HuH-7.5 (cell line): Measurements from ENCODE around the gene COPS7B.

Experiments
- DNase-seq: peaks from one replicate; pipeline ENCODE4 v3.0.0; 2011; ENCODE audit warnings: low spot score

Gene COPS7B

DNA sequence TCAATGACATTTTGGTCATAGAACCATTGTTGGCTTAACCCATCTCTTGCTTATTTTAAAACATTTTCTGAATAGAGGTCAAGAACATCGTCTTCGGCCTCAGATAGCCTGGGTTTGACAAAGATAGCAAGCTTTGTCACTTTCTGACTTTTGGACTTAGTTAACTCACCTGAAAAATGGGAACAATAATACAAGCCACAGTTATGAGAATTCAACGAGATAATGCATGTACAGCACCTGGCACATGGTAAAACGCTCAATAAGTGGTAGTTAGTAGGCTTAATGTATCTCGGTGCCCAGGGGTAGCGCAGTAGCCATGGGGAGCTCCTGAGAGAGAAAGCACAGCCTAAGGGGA is 446 bp upstream of the COPS7B start:
- DNase-seq, result no peak

DNA sequence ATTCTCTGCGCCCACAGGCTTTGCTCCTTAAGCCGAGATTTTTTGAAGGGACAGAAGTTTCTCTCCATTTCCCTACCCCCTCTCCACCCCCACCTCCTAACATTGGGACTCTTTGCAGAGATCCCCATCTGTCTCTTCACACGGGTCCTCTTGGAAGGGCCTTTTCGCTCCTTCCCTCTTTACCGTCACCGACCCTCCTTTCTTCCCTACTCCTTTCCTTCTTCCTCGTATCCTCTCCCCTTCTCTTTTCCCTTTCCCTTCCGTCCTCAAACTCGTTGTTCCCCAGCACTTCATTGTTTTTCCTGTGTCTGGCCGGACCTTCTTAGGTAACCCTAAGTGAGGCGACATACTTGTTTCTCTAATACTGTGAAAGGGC is 660 bp downstream of the COPS7B start:
- DNase-seq, result no peak

DNA sequence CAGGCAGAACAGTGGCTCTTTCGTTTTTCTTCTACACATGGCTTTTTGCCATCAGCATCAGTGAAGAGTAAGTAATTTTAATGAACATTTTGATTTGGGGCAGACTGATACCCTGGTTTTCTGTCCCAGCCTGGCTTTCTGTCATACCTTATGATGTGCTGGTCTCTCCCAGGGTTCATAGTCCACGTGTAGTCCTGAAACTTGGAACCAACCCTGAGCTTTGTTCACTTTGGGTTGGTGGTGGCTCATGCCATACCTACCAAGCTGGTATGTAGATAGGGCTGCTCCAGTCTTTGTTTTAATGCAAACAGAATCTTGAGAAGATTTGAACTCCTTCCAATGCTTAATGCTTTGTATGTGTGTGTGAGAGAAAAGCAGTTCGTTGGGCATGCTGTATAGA is 4.9 kb downstream of the COPS7B start:
- no peak for DNase-seq

DNA sequence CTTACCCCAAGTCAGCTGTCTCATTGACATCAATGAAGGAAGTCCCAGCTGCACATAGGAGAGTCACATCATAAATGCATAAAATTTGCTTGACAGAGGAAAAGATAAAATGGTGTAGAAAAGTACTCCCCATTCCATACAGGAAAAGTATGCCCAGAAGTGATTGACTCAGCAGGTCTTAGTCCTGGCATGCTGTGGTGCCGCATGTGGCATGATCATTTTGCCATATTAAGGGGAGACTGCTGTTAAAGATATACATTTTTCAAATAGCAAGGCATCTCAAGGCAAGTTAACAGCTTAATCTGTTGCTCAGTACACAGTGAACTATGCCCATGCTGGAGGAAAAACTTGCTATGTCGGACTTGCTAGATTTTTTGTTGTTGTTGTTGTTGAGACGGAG is 8.1 kb downstream of the COPS7B start:
- DNase-seq, result no peak

DNA sequence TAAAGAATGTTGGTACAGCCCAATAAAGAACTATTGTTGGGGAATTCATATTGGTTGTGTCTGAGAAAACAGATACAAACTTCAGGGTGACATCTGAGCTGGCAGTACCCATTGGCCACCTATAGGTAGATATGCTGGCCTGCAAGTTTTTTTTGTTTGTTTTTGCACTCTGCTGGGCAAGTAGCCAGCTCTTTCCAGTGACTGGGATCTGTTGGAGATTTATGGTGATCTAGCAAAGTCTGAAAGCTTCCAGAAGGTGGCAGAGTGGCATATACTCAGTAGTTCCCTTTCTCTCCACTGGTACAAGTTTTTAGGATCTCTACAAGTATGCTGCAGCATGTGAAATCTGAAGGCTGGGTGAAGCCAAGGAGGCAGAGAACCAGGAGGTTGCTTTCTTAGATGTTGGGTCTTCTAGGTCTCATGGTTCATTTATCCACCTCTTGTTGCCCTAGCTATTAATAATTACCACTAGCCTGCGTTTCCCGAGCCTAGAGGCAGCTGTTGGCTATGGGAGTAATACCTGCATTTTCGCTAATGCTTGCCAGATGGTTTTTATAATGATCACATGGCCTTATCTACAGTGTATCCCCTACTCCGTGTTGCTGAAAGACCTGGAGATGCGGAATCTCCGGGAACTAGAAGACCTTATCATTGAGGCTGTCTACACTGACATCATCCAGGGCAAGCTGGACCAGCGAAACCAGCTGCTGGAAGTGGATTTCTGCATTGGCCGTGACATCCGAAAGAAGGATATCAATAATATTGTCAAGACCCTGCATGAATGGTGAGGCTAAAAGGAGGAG is 9.5 kb downstream of the COPS7B start:
- peak; percentile 59 for DNase-seq

DNA sequence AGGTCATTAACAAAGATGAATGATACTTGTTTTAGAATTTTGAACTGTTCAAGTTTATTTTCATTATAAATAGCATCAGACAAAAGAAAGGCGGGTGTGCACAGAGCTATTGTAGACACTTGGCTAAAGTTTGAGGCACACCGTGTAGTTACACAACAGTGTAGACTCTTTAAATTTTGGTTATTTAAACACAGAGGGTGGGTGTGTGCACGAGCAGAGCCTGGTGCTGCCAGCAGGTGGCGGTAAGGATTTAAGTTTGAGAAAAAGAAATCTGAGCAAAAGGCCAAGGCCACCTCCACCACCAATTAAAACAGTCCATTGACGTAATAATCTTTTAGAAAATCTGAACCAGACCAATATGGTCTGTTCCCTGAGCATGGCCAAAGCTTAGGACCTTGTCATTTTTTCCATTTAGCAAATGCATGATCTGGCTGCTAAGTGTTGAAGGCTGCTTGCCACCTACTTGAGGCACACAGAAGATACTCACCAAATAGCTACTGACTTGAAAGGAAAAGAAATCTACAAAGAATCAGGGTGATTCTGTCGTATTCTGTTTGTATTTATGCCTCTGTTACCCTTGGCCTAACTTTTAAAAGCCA is 14.3 kb downstream of the COPS7B start:
- peak; percentile 25 for DNase-seq

DNA sequence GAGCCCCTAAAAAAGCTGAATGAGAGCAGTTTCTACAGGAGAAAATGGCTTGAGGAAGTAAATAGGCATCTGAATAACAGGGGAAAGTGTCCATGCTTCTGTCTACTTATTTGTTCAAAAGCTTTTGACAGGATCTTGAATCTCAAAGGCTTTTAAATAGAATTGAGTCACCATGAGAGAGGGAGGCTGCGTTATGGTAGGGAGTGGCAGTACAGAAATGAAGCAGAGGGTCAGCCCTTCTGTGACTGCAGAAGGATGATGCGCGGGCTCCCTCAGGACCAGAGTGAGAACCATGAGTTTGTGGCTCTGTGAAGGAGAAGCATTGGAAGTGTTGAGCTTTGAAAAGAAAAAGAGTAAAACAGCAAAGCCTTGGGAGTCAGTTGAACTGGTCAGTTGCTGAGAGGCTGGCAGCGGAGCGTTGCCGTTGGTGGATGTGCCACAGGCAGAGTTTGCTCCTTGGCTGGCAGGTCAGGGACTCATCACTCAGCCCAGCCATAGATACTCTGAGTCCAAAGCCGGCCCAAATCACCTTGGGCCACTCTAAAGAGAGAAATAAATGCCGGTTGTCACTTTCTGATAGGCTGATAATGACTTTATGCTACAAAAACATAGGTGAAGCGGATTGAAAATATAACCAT is 17.4 kb downstream of the COPS7B start:
- no peak for DNase-seq

DNA sequence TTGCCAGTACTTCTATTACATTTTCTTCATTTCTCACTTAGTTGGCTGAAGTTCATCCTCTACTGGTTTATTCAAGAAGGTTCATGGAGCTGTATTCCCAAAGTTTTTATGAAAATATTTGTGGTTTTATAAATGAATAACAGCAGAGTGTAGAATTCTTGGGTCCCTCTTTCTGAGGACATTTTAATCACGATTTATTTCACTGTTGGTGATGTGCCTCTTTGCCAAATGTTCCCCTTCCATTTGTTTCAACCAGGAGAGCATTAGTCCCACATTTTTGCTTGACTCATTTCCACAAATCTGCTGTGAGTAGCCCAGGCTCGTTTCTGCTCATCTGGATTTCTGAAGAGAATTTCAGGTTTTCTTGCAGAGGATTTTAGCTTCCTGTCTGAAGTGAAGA is 20.8 kb downstream of the COPS7B start:
- DNase-seq, result no peak

DNA sequence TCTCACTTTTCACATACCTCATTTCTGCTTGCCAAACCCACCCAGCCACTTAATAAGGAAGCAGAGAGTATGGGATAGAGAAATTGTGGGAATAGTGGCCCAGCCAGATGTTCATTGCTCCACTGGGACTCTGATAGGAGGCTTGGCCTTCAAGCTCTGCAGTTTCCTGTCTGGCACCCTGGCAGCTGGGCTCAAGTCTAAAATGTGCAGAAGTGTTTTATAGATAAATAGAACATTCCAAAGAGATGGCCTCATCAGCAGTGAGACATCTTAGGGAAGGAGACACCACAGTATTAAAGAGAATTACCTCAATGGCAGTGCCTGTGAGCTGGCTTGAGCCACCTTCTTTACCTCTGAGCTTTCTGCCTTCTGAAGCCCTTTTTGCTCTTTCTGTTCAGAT is 24.7 kb downstream of the COPS7B start:
- no peak for DNase-seq

DNA sequence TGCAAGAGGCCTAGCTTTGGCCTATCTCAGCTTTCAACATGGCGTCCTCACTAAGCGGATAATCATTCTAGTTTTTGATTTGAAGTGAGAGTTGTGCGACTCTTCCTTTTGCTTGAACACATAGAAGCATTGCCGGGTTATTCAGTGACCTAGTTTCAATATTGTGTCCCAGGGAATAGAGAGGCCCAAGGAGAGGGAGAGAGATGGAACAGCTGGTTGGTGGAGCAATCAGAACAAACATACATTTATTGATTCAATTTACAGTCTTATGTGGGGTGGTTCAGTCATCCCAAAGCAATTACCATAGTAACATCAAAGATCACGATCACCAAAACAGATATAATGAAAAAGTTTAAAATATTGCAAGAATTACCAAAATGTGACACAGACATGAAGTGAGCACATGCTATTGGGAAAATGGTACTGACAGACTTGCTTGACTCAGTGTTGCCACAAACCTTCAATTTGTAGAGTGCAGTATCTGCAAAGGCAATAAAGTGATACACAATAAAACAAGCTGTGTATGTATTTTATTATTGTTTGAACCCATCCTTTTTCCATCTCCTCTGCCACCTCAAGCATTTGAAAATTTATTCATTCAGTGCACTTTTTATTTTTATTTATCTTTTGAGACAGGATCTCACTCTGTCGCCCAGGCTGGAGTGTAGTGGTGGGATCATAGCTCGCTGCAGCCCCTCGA is 30.2 kb downstream of the COPS7B start:
- no peak for DNase-seq

DNA sequence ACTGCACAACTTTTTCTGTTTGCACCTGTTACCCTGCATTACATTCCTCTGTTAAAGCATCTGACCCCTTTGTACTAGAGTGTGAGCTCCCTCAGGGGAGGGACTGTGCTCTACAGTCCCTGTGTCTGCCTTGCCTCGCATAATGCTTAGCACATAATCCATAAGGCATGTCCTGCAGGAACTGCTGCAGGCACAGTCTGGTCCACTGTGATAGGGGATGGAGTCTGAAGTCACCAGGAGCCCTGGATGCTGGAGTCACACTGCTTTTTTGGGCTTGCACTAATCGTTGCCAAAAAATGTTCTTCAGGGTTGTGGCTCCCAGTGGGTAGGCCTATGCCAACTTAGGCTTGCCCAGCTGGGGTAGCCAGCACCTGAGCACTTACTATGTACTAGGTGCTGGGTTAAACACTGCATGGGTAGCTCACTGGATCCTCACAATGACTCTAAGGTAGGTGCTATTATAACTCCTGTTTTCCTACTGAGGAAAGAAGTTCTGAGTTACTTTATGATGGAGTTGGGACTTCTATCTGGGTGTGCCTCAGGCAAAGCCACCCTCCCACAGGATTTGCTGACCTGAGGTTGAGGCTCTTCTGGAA is 33.3 kb downstream of the COPS7B start:
- DNase-seq, result no peak

DNA sequence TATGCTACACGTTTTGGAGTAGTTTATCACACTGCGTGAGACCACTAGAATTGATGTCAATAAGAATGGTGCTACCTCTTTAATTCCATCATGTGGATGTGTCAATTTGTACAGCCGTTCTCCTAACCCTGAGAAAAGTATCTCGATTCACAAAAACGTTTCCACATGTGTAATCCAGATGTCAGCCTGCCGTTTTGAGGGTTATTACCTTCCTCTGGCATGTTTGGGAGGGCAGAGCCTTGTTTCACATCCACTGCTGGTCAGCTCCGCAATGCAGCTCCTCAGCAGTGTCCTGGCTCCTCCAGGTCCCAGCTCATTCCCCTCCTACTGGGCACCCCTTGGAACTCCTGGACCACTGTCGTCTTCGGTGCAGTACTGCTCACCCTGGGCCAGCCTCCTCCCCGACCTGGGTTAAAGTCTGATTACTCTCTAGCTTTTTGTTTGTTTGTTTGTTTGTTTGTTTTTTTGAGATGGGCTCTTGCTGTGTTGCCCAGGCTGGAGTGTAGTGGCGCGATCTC is 34.6 kb downstream of the COPS7B start:
- DNase-seq, result no peak

DNA sequence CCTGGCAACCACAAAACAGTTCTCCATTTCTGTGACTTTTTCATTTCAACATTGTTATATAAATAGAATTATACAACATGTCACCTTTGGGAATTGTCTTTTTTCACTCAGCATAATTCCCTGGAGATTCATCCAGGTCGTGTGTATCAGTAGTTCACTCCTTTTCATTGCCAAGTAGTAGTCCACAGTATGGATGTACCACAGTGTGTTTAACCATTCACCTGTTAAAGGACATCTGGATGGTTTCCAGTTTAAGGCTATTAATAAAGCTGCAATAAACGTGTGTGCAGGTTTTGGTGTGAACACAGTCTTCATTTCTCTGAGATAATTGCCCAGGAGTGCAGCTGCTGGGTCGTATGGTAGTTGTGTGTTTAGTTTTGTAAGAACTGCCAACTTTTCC is 35.7 kb downstream of the COPS7B start:
- no peak for DNase-seq

DNA sequence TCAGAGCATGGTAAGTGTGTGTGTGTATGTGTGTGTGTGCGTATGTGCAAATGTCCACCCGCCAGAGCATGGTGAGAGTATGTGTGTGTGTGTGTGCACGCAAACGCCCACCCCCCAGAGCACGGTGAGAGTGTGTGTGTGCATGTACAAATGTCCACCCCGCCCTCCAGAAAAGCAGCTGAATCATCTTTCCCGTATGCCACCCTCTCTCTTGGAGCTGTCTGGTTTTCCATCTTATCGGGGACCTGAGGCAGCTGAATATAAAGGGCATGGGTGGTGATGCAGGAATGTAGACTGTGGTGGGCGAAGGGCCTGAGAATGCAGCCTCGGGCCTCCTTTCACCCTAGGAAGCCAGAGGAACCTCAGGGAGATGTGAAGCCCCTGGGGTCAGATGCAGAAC is 66.9 kb downstream of the COPS7B start:
- no peak for DNase-seq

DNA sequence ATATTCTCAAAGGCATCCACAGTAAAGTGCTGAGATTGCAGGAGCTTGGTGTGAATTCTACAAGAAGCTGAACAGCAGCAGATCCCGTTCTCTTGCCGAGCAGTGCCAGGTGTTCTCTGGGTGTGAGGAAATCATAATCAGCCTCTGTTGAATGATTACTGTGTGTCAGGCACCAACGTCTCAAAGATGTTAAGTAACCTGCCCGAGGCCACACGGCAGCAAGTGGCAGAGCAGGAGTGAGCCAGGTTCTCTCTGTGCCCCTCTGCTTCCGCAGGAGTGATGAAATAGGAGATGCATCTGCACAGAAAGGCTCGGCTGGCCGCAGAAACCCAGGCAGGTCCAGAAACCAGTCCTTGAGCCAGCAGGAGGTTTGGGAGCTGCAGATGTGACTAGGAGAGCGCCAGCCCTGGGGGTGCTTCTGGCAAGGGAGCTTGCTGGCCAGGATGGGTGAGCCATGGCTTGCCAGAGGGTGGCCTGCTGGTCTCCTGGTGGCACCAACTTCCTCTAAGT is 68.4 kb downstream of the COPS7B start:
- DNase-seq, result no peak

DNA sequence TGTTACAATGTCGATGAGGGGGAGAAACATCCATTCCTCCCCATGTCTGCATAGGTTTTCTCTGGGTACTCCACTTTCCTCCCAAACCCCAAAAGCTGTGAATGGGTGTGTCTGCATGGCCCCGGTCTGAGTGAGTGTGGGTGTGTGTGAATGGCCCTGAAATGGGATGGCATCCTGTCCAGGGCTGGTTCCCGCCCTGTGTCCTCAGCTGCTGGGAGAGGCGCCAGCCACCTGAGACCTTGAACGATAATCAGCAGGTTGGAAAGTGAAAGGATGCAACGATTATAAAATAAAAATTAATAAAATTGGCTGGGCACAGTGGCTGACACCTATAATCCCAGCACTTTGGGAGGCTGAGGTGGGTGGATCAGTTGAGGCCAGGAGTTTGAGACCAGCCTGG is 70.7 kb downstream of the COPS7B start:
- DNase-seq, result no peak
